Transverse colon (tissue), 4 donors: ENCODE measurements around the gene FAM131A. TPM values are rescaled to one million over a fixed set of nuclear protein-coding genes. Genes with fewer than 3 reads are reported as not detected.
A peak's percentile ranks its signal among the peaks of the same experiment; 100 is the strongest.

ENCODE experiments used
- DNase-seq: peaks from one replicate; pipeline ENCODE4 v3.0.0-alpha.2; 2019
- H3K27ac ChIP-seq, 4 donors: fragments of 200-600 bp; sonication (generic); 2 replicates each; pipeline ENCODE4 v1.5.1; 2016 to 2018; ENCODE audit warnings: inconsistent platforms in 4 of 4
- H3K27me3 ChIP-seq: fragments of 200-600 bp; sonication (generic); 2 replicates; pipeline ENCODE4 v1.5.1; 2017; ENCODE audit warnings: inconsistent platforms
- H3K36me3 ChIP-seq, 4 donors: fragments of 200-600 bp; sonication (generic); 2 replicates each; pipeline ENCODE4 v1.5.1; 2017 to 2019; ENCODE audit warnings: inconsistent platforms in 4 of 4
- H3K4me1 ChIP-seq, 4 donors: fragments of 200-600 bp; sonication (generic); 2 replicates each; pipeline ENCODE4 v1.5.1; 2017 to 2020; ENCODE audit warnings: inconsistent platforms in 4 of 4
- H3K4me3 ChIP-seq, 4 donors: fragments of 200-600 bp; sonication (generic); 1 replicate in 1 of 4; 2 replicates in 3 of 4; pipeline versions ENCODE4 v1.5.1 to v1.6.1; 2017 to 2019; ENCODE audit warnings: inconsistent platforms in 4 of 4
- H3K9me3 ChIP-seq, 2 donors: fragments of 200-600 bp; sonication (generic); 2 replicates each; pipeline ENCODE4 v1.5.1; 2017 to 2019; ENCODE audit warnings: inconsistent platforms in 2 of 2
- EP300 ChIP-seq: sonication (generic); formaldehyde crosslinking; IDR thresholded peaks from one replicate; pipeline ENCODE4 v1.6.1; 2017; ENCODE audit warnings: antibody characterized with exemption, low read depth
- POLR2A ChIP-seq: fragments of 450-650 bp; IDR thresholded peaks from one replicate; pipeline ENCODE4 v1.6.1; 2016; ENCODE audit warnings: antibody characterized with exemption, mild to moderate bottlenecking, moderate library complexity
- POLR2AphosphoS5 ChIP-seq, 3 donors: sonication (generic); formaldehyde crosslinking; IDR thresholded peaks; one replicate each; pipeline ENCODE4 v1.6.1; 2016; ENCODE audit warnings: antibody characterized with exemption in 3 of 3
- WGBS, 2 donors: methylation state at CpG; one replicate each; pipeline ENCODE4 v1.1.5; 2018; ENCODE audit warnings: low coverage in 1 of 2; 5-methylcytosine and 5-hydroxymethylcytosine counted together
- in situ Hi-C, 4 donors: fragments of 200-750 bp; cut with MboI; loops; one replicate each; pipeline versions ENCODE4 v1.15.0 to v1.15.1; 2017; ENCODE audit warnings: low sequenced_read_pairs in 3 of 4, low pct_ligation_motif_present in 1 of 4, low pct_unique_long_range_greater_than_20kb in 1 of 4
- intact Hi-C: fragments of 100-400 bp; cut with DNase I; formaldehyde crosslinking; loops from one replicate; pipeline ENCODE4 v1.15.1; 2023; ENCODE audit warnings: low total_unique reads
- total RNA-seq, 4 donors: library from RNA; depleted of rRNA; stranded (reverse); fragments of >200 nt; gene quantifications; one replicate each; pipeline ENCODE4 v1.1.0, GENCODE V29; 2016
- TF ChIP-seq, protein P1 (sequence below), 5 experiments: fragments of 200-600 bp in 3 of 5; fragments of 450-650 bp in 2 of 5; sonication (generic) in 3 of 5; IDR thresholded peaks; 1 replicate in 2 of 5; 2 replicates in 3 of 5; pipeline ENCODE4 v1.5.1; 2016 to 2017; ENCODE audit warnings: antibody characterized with exemption in 5 of 5, inconsistent platforms in 3 of 5, mild to moderate bottlenecking in 2 of 5, moderate library complexity in 1 of 5

Gene FAM131A
- total RNA-seq, 4 donors from 2014 or later: 18.5 to 41.1 (median 28.8) TPM

DNA sequence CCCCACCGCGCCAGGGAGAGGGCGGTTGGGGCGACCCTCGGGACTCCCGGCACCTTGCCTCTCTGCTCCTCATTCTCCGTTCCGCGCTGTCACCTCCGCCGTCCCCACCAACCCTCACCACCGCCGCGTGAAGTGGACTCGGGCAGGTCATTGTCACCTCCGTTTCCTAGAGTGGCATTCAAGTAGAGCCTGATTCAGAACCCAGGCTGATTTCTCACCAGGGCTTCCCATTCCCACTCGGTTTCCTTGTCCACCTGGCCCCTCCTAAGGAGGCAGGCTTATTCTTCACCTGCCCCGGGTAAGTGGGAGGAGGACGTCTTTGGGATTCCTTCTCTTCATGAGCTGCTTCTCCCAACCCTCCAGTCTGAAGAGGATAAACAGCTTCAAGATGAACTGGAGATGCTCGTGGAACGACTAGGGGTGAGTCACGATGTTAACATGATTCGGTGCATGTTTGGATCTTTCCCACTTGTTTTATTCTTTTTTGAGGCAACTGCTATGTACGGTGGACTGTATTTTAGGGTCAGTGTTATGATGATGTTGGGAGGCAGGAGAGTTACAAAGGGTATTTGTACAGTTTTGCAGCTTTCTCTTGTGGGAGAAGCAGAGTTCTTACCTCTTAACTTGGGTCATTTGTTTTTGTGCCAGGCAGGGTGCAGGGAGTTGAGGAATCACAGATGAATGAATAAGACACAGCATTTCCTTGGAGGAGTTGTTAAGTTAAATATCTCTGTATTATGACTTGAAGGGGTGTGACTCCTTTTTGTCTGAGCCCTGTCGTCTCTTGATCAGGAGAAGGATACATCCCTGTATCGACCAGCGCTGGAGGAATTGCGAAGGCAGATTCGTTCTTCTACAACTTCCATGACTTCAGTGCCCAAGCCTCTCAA, 37.7 kb upstream of the FAM131A start:
- peaks cover 7 to 26% (median 12%) of the 10 kb centered on the region in 4 donors for H3K4me1 ChIP-seq
- TF ChIP-seq, protein P1, sequence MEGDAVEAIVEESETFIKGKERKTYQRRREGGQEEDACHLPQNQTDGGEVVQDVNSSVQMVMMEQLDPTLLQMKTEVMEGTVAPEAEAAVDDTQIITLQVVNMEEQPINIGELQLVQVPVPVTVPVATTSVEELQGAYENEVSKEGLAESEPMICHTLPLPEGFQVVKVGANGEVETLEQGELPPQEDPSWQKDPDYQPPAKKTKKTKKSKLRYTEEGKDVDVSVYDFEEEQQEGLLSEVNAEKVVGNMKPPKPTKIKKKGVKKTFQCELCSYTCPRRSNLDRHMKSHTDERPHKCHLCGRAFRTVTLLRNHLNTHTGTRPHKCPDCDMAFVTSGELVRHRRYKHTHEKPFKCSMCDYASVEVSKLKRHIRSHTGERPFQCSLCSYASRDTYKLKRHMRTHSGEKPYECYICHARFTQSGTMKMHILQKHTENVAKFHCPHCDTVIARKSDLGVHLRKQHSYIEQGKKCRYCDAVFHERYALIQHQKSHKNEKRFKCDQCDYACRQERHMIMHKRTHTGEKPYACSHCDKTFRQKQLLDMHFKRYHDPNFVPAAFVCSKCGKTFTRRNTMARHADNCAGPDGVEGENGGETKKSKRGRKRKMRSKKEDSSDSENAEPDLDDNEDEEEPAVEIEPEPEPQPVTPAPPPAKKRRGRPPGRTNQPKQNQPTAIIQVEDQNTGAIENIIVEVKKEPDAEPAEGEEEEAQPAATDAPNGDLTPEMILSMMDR (IDR thresholded peaks at IDR 0.05): no peak
- TF ChIP-seq POLR2A: no peak
- TF ChIP-seq POLR2AphosphoS5 (IDR thresholded peaks at IDR 0.05): no peak
- TF ChIP-seq EP300: no peak
- intact Hi-C loops (loop anchor here (10.0 kb wide), 1 partner anchor 55 kb away; no protein-coding TSS in a partner anchor), in situ Hi-C loops (no loop called here)
- WGBS, 2 donors: 16 to 59% methylated on average over 7 to 29 of the region's 29 CpGs
- peaks cover 0 to 40% (median 20%) of the 10 kb centered on the region in 4 donors for H3K36me3 ChIP-seq
- H3K9me3 ChIP-seq: no peaks in the 10 kb centered on the region
- H3K4me3 ChIP-seq: peak overlapping the region; percentile 67 to 82 (median 77)
- H3K27me3 ChIP-seq: no peaks in the 10 kb centered on the region
- DNase-seq: no peak
- H3K27ac ChIP-seq: peak overlapping the region; percentile 81 to 89 (median 87)

DNA sequence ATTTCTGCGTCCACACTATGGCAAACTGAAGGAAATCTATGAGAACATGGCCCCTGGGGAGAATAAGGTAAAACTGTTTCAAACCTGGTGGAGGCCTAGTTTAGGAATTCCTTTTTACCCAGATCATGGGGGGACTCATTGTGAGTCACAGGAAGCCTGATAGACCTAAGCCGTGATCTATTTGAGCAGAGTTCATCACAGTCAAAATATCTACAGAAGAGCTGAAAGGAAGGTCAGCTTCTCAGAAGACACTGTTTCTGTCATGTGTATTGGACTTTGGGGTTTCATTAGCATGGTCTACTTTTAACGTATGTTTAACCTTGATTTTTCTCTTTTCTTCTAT, 37.1 kb upstream of the FAM131A start:
- intact Hi-C loops: loop anchor here (10.0 kb wide), 1 partner anchor 54 kb away; no protein-coding TSS in a partner anchor
- Histone ChIP-seq H3K36me3 (peaks cover 0 to 40% (median 20%) of the 10 kb centered on the region in 4 donors), H3K9me3 (no peaks in the 10 kb centered on the region), H3K27me3 (no peaks in the 10 kb centered on the region), H3K4me3 (peak overlapping the region in 1 of 4 donors; percentile 67), H3K4me1 (peaks cover 7 to 26% (median 12%) of the 10 kb centered on the region in 4 donors), H3K27ac (peak overlapping the region in 1 of 4 donors; percentile 88)
- in situ Hi-C loops: no loop called here
- TF ChIP-seq, protein P1 (IDR thresholded peaks at IDR 0.05): no peak
- no peak for TF ChIP-seq POLR2A
- TF ChIP-seq EP300: no peak
- no peak for TF ChIP-seq POLR2AphosphoS5 (IDR thresholded peaks at IDR 0.05)
- DNase-seq: no peak
- 84 to 89% methylated on average over 3 of the region's 3 CpGs for WGBS, 2 donors

DNA sequence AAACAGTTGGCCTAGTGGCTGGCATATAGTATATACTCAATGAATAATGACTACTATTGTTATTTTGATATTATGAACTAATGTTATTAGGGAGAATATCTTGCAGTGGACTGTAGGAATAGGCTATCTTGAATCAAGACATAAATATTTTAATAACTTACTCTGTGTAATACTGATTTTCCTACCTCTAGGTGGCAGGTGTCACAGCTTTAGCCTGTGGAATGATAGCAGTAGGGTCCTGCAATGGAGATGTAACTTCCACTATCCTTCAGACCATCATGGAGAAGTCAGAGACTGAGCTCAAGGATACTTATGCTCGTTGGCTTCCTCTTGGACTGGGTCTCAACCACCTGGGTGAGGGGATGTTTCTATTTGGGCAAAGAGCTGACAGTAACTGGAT, 31.8 kb upstream of the FAM131A start:
- in situ Hi-C loops: no loop called here
- no peak for TF ChIP-seq POLR2AphosphoS5 (IDR thresholded peaks at IDR 0.05)
- TF ChIP-seq POLR2A: no peak
- no peak for TF ChIP-seq EP300
- TF ChIP-seq, protein P1 (IDR thresholded peaks at IDR 0.05): peak; percentile 24 to 43 (median 34)

DNA sequence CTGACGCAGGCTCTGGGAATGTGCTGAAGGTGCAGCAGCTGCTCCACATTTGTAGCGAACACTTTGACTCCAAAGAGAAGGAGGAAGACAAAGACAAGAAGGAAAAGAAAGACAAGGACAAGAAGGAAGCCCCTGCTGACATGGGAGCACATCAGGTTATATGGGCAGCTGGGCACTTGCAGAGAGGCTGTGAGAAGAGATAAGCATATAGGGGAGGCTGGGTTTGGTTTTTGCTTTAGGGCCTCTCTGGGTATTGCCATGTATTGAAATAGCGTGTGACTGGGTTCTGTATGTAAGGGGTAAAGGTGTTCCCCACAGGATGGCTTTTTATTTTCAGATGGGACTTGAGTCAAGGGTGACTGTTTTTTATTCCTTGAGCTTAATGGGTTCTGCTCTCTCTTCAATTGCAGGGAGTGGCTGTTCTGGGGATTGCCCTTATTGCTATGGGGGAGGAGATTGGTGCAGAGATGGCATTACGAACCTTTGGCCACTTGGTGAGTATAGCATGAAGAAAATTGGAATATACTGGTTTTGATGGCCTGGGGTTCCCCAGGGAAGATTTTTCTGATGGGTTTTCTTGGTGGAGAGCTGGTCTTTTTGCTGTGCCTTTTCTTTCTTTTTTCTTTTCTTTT, 30.9 kb upstream of the FAM131A start:
- TF ChIP-seq POLR2AphosphoS5 (IDR thresholded peaks at IDR 0.05): peak in 1 of 3 donors; percentile 9
- TF ChIP-seq, protein P1 (IDR thresholded peaks at IDR 0.05): no peak
- H3K9me3 ChIP-seq: no peaks in the 10 kb centered on the region
- intact Hi-C loops (loop anchor here (10.0 kb wide), 1 partner anchor 48 kb away; no protein-coding TSS in a partner anchor), in situ Hi-C loops (no loop called here)
- H3K36me3 ChIP-seq: peaks cover 0 to 46% (median 22%) of the 10 kb centered on the region in 4 donors
- H3K4me1 ChIP-seq: peaks cover 0 to 13% (median 5%) of the 10 kb centered on the region in 4 donors
- H3K4me3 ChIP-seq: no peak overlapping the region
- peak overlapping the region; percentile 9 to 64 (median 58) for H3K27ac ChIP-seq
- DNase-seq: no peak
- WGBS, 2 donors: 77 to 79% methylated on average over 3 to 4 of the region's 4 CpGs
- H3K27me3 ChIP-seq: no peaks in the 10 kb centered on the region

More for the DNA sequence above, 31.8 kb upstream of the FAM131A start:
- H3K4me3 ChIP-seq: no peak overlapping the region
- H3K36me3 ChIP-seq: peaks cover 0 to 52% (median 25%) of the 10 kb centered on the region in 4 donors
- no peak for DNase-seq
- peak overlapping the region in 2 of 4 donors; percentile 59 to 64 for H3K27ac ChIP-seq
- H3K27me3 ChIP-seq: no peaks in the 10 kb centered on the region
- H3K4me1 ChIP-seq: peaks cover 0 to 16% (median 7%) of the 10 kb centered on the region in 4 donors
- 50 to 72% methylated on average over 1 of the region's 1 CpG for WGBS, 2 donors
- H3K9me3 ChIP-seq: no peaks in the 10 kb centered on the region
- intact Hi-C loops: loop anchor here (10.0 kb wide), 1 partner anchor 49 kb away; no protein-coding TSS in a partner anchor
